ENCODE data around the gene ITPKC. TPM values are rescaled to one million over a fixed set of nuclear protein-coding genes. Genes with fewer than 3 reads are reported as not detected.

The ITPKC gene
- polyA plus RNA-seq, 1 donor from 2014 or later: 16.8 TPM

DNA sequence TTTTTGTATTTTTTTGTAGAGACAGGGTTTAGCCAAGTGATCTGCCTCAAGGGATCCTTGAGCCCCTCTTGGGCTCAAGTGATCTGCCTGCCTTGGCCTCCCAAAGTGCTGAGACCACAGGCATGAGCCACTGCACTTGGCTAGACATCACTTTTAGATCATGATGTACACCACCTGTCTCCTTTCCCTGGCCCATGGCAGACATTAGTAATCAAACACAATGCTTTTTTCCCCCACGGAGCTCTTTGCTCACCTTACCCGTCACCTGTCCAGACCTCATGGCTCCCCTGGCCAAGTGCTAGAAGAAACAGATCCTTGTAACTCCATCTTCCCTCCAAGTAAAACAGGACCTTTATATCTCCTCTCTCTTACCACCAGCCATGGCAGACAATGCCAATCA is 44.9 kb upstream of the ITPKC start:
- H3K36me3 ChIP-seq (ENCODE audit: insufficient read depth, low read length): peaks cover 25% of the 10 kb centered on the region
- H3K9me2 ChIP-seq (ENCODE audit: insufficient read depth, low read length): no peaks in the 10 kb centered on the region
- H3F3A ChIP-seq (ENCODE audit: insufficient read depth, low read length, poor library complexity, severe bottlenecking): no peaks in the 10 kb centered on the region
- H3K9me3 ChIP-seq (ENCODE audit: low read length): peaks cover 9% of the 10 kb centered on the region
- H3K27me3 ChIP-seq (ENCODE audit: insufficient read depth, low read depth, low read length): no peaks in the 10 kb centered on the region
- H4K20me1 ChIP-seq (ENCODE audit: insufficient read depth): no peaks in the 10 kb centered on the region
- H3K27ac ChIP-seq (ENCODE audit: low read length): no peak overlapping the region
- TF ChIP-seq RAD21 (conservative IDR thresholded peaks at IDR 0.05): no peak
- TF ChIP-seq, protein P1, sequence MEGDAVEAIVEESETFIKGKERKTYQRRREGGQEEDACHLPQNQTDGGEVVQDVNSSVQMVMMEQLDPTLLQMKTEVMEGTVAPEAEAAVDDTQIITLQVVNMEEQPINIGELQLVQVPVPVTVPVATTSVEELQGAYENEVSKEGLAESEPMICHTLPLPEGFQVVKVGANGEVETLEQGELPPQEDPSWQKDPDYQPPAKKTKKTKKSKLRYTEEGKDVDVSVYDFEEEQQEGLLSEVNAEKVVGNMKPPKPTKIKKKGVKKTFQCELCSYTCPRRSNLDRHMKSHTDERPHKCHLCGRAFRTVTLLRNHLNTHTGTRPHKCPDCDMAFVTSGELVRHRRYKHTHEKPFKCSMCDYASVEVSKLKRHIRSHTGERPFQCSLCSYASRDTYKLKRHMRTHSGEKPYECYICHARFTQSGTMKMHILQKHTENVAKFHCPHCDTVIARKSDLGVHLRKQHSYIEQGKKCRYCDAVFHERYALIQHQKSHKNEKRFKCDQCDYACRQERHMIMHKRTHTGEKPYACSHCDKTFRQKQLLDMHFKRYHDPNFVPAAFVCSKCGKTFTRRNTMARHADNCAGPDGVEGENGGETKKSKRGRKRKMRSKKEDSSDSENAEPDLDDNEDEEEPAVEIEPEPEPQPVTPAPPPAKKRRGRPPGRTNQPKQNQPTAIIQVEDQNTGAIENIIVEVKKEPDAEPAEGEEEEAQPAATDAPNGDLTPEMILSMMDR (IDR thresholded peaks at IDR 0.05; ENCODE audit: poor library complexity, severe bottlenecking): no peak
- TF ChIP-seq EP300 (conservative IDR thresholded peaks at IDR 0.05; ENCODE audit: poor library complexity, severe bottlenecking): no peak
- TF ChIP-seq TAF1 (IDR thresholded peaks at IDR 0.05; ENCODE audit: low read depth): no peak
- TF ChIP-seq POLR2AphosphoS5 (IDR thresholded peaks at IDR 0.05): no peak
- no peak for TF ChIP-seq SMC3 (conservative IDR thresholded peaks at IDR 0.05; ENCODE audit: poor library complexity)
- no peak for TF ChIP-seq MXI1 (conservative IDR thresholded peaks at IDR 0.05; ENCODE audit: poor library complexity, severe bottlenecking)
- TF ChIP-seq, protein P2, sequence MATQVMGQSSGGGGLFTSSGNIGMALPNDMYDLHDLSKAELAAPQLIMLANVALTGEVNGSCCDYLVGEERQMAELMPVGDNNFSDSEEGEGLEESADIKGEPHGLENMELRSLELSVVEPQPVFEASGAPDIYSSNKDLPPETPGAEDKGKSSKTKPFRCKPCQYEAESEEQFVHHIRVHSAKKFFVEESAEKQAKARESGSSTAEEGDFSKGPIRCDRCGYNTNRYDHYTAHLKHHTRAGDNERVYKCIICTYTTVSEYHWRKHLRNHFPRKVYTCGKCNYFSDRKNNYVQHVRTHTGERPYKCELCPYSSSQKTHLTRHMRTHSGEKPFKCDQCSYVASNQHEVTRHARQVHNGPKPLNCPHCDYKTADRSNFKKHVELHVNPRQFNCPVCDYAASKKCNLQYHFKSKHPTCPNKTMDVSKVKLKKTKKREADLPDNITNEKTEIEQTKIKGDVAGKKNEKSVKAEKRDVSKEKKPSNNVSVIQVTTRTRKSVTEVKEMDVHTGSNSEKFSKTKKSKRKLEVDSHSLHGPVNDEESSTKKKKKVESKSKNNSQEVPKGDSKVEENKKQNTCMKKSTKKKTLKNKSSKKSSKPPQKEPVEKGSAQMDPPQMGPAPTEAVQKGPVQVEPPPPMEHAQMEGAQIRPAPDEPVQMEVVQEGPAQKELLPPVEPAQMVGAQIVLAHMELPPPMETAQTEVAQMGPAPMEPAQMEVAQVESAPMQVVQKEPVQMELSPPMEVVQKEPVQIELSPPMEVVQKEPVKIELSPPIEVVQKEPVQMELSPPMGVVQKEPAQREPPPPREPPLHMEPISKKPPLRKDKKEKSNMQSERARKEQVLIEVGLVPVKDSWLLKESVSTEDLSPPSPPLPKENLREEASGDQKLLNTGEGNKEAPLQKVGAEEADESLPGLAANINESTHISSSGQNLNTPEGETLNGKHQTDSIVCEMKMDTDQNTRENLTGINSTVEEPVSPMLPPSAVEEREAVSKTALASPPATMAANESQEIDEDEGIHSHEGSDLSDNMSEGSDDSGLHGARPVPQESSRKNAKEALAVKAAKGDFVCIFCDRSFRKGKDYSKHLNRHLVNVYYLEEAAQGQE (IDR thresholded peaks at IDR 0.05; ENCODE audit: borderline replicate concordance): no peak
- H3K9ac ChIP-seq (ENCODE audit: low read length): no peak overlapping the region
- no peak overlapping the region for H3K4me3 ChIP-seq (ENCODE audit: low read length)
- no peak overlapping the region for H3K4me2 ChIP-seq (ENCODE audit: low read length)
- no peak overlapping the region for H2AFZ ChIP-seq (ENCODE audit: low read depth, low read length)
- no peaks in the 10 kb centered on the region for H3K79me2 ChIP-seq (replicated peaks; ENCODE audit: insufficient read depth, low read length)

GRCh38 chr19:40672573-40673299 is 44.2 kb upstream of the ITPKC start:
- Histone ChIP-seq H3K36me3 (ENCODE audit: insufficient read depth, low read length) (peaks cover 25% of the 10 kb centered on the region), H3K9me3 (ENCODE audit: low read length) (peaks cover 9% of the 10 kb centered on the region)
- TF ChIP-seq MXI1 (conservative IDR thresholded peaks at IDR 0.05; ENCODE audit: poor library complexity, severe bottlenecking) (no peak), SMC3 (conservative IDR thresholded peaks at IDR 0.05; ENCODE audit: poor library complexity) (no peak), EP300 (conservative IDR thresholded peaks at IDR 0.05; ENCODE audit: poor library complexity, severe bottlenecking) (no peak), RAD21 (conservative IDR thresholded peaks at IDR 0.05) (no peak), EZH2 (IDR thresholded peaks at IDR 0.05; ENCODE audit: borderline replicate concordance, insufficient read depth, low read length, poor library complexity, severe bottlenecking) (no peak), POLR2AphosphoS5 (IDR thresholded peaks at IDR 0.05) (no peak)
- TF ChIP-seq, protein P1 (IDR thresholded peaks at IDR 0.05; ENCODE audit: poor library complexity, severe bottlenecking): no peak
- TF ChIP-seq, protein P2 (IDR thresholded peaks at IDR 0.05; ENCODE audit: borderline replicate concordance): no peak

More at GRCh38 chr19:40672573-40673299, 44.2 kb upstream of the ITPKC start:
- H3K9me2 ChIP-seq (ENCODE audit: insufficient read depth, low read length): no peaks in the 10 kb centered on the region
- no peak overlapping the region for H3K9ac ChIP-seq (ENCODE audit: low read length)
- no peaks in the 10 kb centered on the region for H3K27me3 ChIP-seq (ENCODE audit: insufficient read depth, low read depth, low read length)
- no peak overlapping the region for H2AFZ ChIP-seq (ENCODE audit: low read depth, low read length)
- no peaks in the 10 kb centered on the region for H4K20me1 ChIP-seq (ENCODE audit: insufficient read depth)
- H3K79me2 ChIP-seq (replicated peaks; ENCODE audit: insufficient read depth, low read length): no peaks in the 10 kb centered on the region
- no peaks in the 10 kb centered on the region for H3F3A ChIP-seq (ENCODE audit: insufficient read depth, low read length, poor library complexity, severe bottlenecking)
- H3K4me3 ChIP-seq (ENCODE audit: low read length): no peak overlapping the region
- H3K4me2 ChIP-seq (ENCODE audit: low read length): no peak overlapping the region
- no peak overlapping the region for H3K27ac ChIP-seq (ENCODE audit: low read length)

All from neural cell (in vitro differentiated cells).